Right lobe of liver (tissue), 6 donors: ENCODE data around the gene TBKBP1. TPM values are rescaled to one million over a fixed set of nuclear protein-coding genes. Genes with fewer than 3 reads are reported as not detected.

Source experiments
- ATAC-seq, 4 donors: fragments of 200-7000 bp; cut with Tn5 transposase; one replicate each; pipeline ENCODE4 v1.9.1; 2020; ENCODE audit warnings: mild to moderate bottlenecking in 4 of 4, moderate library complexity in 4 of 4
- DNase-seq, 3 donors: peaks; one replicate each; pipeline ENCODE4 v3.0.0-alpha.2; 2020
- H3K27ac ChIP-seq, 3 donors: fragments of 200-600 bp; one replicate each; pipeline ENCODE4 v1.8.0; 2022
- H3K27me3 ChIP-seq, 2 donors: fragments of 200-600 bp; one replicate each; pipeline ENCODE4 v1.8.0; 2022
- H3K36me3 ChIP-seq, 4 donors: fragments of 200-600 bp; sonication (generic) in 1 of 4; one replicate each; pipeline versions ENCODE4 v1.5.1 to v1.8.0; 2017 to 2022; ENCODE audit warnings: control low read depth in 1 of 4
- H3K4me1 ChIP-seq, 4 donors: fragments of 200-600 bp; sonication (generic) in 1 of 4; one replicate each; pipeline versions ENCODE4 v1.5.1 to v1.8.0; 2017 to 2022; ENCODE audit warnings: control low read depth in 1 of 4
- H3K4me3 ChIP-seq, 3 donors: fragments of 200-600 bp; one replicate each; pipeline ENCODE4 v1.8.0; 2022
- H3K9me3 ChIP-seq, 4 donors: fragments of 200-600 bp; sonication (generic) in 1 of 4; one replicate each; pipeline versions ENCODE4 v1.5.1 to v1.8.0; 2017 to 2022; ENCODE audit warnings: control low read depth in 1 of 4
- POLR2A ChIP-seq: fragments of 450-650 bp; IDR thresholded peaks from one replicate; pipeline ENCODE4 v1.6.1; 2017; ENCODE audit warnings: antibody characterized with exemption, mild to moderate bottlenecking
- WGBS: methylation state at CpG from one replicate; pipeline ENCODE4 v1.1.6; 2018; ENCODE audit warnings: low coverage, low lambda C conversion rate; ENCODE audit not compliant: insufficient coverage; ENCODE audit errors: missing lambda C conversion rate; 5-methylcytosine and 5-hydroxymethylcytosine counted together
- intact Hi-C, 2 donors: fragments of 100-400 bp; cut with DNase I; formaldehyde crosslinking; loops; one replicate each; pipeline versions ENCODE4 v1.11.2 to v1.14.1; 2022
- total RNA-seq, 6 experiments: library from RNA; depleted of rRNA in 2 of 6; stranded (reverse); fragments of >200 nt in 2 of 6; fragmentation: NEBNext Ultra II Directional in 3 of 6; extraction: Animal tissue kit (Norgen Biotek cat#: 25700) in 3 of 6; gene quantifications; one replicate each; pipeline versions ENCODE4 v1.1.0 to v1.2.4, GENCODE V29; 2016 to 2023
- TF ChIP-seq, protein P1 (sequence below), 4 donors: fragments of 200-600 bp in 3 of 4; fragments of 450-650 bp in 1 of 4; IDR thresholded peaks; one replicate each; pipeline versions ENCODE4 v1.5.1 to v1.8.0; 2016 to 2022; ENCODE audit warnings: antibody characterized with exemption in 4 of 4, mild to moderate bottlenecking in 2 of 4
- donor health status: DM: no; HTN: yes; CAD: no.
- donor health status: DM: no; HTN: no; CAD: no.
- donor health status: DM: no; HTN: no; CAD: no.
- donor health status: DM: no; HTN: yes; CAD: no.
- donor health status: DM: no; HTN: yes; CAD: no.

Gene TBKBP1
- total RNA-seq, 6 experiments from 2014 or later, result 1.2 to 3.2 (median 2.2) TPM

DNA sequence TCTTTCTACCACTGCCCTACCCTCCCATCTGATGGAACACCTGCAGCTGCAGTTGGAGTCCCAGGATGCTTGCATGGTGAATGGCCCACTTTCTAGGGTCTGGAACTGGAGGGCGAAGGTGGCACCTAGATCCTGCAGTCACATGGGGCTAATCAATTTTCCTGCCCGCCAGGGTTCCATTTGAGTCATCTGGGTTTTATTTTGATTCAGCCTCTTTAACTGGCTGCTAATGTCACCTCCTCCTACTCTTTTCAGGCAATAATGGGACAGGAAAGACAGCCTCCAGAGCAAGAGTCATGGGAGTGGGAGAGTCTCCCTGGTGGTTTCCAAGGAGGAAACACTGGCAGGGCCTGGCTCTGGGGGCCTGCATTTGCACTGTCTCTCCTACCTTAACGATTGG is 3.8 kb upstream of the TBKBP1 start:
- Histone ChIP-seq H3K4me3 (no peak overlapping the region), H3K36me3 (peaks cover 0 to 2% (median 0%) of the 10 kb centered on the region in 4 donors), H3K27ac (no peak overlapping the region), H3K4me1 (peaks cover 0 to 22% (median 0%) of the 10 kb centered on the region in 4 donors), H3K9me3 (no peaks in the 10 kb centered on the region), H3K27me3 (no peaks in the 10 kb centered on the region)
- no peak for TF ChIP-seq POLR2A
- TF ChIP-seq, protein P1, sequence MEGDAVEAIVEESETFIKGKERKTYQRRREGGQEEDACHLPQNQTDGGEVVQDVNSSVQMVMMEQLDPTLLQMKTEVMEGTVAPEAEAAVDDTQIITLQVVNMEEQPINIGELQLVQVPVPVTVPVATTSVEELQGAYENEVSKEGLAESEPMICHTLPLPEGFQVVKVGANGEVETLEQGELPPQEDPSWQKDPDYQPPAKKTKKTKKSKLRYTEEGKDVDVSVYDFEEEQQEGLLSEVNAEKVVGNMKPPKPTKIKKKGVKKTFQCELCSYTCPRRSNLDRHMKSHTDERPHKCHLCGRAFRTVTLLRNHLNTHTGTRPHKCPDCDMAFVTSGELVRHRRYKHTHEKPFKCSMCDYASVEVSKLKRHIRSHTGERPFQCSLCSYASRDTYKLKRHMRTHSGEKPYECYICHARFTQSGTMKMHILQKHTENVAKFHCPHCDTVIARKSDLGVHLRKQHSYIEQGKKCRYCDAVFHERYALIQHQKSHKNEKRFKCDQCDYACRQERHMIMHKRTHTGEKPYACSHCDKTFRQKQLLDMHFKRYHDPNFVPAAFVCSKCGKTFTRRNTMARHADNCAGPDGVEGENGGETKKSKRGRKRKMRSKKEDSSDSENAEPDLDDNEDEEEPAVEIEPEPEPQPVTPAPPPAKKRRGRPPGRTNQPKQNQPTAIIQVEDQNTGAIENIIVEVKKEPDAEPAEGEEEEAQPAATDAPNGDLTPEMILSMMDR (IDR thresholded peaks at IDR 0.05), result no peak
- intact Hi-C loops, result no loop called here
- no peak for ATAC-seq
- DNase-seq, result no peak
- WGBS, result 46% methylated on average over 3 of the region's 3 CpGs

DNA sequence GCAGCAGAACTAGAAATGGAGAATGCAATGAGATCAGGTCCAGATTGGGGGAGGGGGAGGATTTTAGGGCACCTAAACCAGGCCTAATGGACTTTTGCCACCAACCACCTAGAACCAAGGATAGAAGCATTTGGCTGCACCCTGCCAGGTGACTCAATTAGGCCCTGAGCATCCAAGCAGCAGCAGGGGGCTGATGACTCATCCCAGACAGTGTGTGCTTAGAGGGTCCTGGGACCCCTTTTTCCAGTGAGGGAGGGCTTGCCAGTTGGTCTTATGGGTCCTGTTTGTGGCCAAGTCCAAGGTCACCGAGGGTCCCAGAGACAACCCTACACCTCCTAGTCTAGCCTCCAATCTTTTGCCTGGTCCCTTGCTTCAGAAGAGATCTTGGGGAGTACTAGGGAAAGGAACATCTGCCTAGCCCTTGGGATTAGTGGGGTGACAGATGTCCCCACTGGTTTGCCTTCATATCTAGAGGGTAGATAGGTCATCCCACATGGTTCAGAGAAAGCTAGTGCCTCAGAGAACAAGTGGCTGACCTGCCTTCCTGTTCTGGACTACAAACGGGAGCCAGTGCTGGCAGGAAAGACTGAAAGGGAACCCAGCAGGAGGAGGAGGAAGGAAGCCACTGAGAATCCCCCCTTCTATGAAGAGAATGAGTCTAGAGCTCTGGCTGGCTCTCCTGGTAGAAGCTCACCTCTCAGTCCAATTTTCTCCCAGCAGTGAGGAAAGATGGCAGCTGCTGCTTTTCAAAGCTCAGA is 1.6 kb upstream of the TBKBP1 start:
- Histone ChIP-seq H3K4me1 (peaks cover 0 to 11% (median 0%) of the 10 kb centered on the region in 4 donors), H3K36me3 (no peaks in the 10 kb centered on the region), H3K27ac (no peak overlapping the region), H3K4me3 (no peak overlapping the region), H3K27me3 (no peaks in the 10 kb centered on the region), H3K9me3 (no peaks in the 10 kb centered on the region)
- DNase-seq (no peak), ATAC-seq (no peak)
- WGBS, result 20% methylated on average over 1 of the region's 2 CpGs
- intact Hi-C loops, result no loop called here
- TF ChIP-seq, protein P1 (IDR thresholded peaks at IDR 0.05), result no peak
- no peak for TF ChIP-seq POLR2A

DNA sequence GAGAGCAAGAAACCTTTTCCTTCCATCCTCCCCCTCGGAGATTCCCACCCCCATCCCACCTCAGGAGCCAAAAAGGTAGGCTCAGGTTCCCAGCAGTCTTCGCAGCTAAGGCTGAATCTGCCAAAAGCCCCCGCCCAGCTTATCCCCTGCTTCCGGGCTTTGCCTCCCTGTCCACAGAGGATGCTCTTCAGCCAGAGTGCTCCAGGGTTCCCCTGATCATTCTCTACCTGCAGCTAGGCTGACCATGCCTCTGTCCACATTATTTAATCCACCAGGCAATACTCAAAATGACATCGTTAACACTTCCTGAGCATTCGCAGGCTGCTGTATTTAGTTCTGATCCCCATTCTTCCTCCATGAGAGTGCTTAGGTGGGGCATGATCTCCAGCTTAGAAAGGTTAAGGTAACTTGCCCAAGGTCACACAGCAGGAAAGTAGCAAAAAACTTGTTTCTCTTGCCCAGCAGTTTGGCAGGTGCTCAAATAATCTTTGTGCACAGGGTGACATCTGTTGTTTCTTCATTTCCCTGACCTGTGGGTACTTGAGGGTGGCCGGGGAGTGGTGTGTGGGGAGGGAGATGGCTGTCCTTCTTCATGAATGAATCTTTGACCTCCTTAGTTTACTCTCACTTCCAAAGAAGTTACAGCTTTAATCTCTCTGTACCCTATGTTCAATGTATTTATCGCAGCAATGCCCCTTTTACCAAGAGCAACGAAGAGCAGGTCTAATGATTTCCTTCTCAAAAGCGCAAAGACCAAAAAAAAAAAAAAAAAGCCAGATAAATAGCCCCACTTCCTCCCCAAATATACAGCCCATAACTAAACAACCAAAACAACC is 848 bp upstream of the TBKBP1 start:
- H3K4me3 ChIP-seq, result peak overlapping the region; percentile 68 to 87 (median 75)
- H3K4me1 ChIP-seq, result peaks cover 0 to 11% (median 0%) of the 10 kb centered on the region in 4 donors
- intact Hi-C loops, result no loop called here
- no peaks in the 10 kb centered on the region for H3K36me3 ChIP-seq
- no peaks in the 10 kb centered on the region for H3K27me3 ChIP-seq
- TF ChIP-seq, protein P1 (IDR thresholded peaks at IDR 0.05), result no peak
- TF ChIP-seq POLR2A, result no peak
- WGBS, result 26% methylated on average over 9 of the region's 10 CpGs
- DNase-seq (no peak), ATAC-seq (peak in 3 of 4 donors; percentile 5 to 27 (median 12))
- peak overlapping the region in 1 of 3 donors; percentile 66 for H3K27ac ChIP-seq
- H3K9me3 ChIP-seq, result no peaks in the 10 kb centered on the region

DNA sequence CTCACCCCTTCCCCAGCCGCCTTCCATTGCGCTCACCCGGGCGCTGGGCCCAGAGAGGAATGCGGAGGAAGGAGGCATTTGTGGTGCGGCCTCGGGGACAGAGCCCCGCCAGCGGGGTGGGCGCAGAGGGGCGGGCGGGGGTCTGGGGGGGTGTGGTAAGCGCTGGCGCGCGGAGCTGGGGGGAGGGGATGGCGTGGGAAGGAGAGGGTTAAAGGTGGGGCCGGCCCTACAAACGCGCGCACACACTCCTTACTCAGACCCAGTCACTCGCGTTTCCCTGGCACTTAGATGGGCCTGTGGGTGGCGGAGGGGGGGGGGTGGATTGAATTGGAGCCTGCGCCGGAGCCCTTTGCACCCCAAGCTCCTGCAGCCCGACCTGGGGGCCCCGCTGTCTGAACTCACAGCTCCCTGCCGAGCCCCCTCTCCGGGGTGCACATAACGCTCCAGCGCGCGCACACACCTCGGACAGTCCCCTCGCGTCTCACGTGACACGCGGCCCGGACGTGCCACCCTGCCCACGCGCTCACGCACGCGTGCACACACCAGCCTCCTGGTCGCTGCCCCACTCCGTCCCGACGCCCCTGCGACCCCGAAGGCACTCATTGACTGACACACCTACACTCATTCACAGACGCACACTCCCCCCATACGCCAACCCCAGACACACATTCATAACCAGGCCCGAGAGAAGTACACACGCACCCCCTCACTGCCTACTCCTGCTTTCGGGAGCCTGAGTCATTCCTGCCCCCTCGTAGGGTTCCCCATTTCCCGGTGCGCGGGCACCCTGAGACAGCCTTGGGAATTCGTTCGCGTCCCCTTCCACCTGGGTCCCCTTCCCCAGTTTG is 844 bp downstream of the TBKBP1 start:
- H3K9me3 ChIP-seq, result no peaks in the 10 kb centered on the region
- H3K4me1 ChIP-seq, result peaks cover 0 to 11% (median 0%) of the 10 kb centered on the region in 4 donors
- 12% methylated on average over 15 of the region's 65 CpGs for WGBS
- peak; percentile 42 to 71 (median 56) for ATAC-seq
- H3K36me3 ChIP-seq, result no peaks in the 10 kb centered on the region
- H3K27me3 ChIP-seq, result no peaks in the 10 kb centered on the region
- peak overlapping the region; percentile 68 to 87 (median 75) for H3K4me3 ChIP-seq
- H3K27ac ChIP-seq, result peak overlapping the region; percentile 66 to 69 (median 68)
- peak; percentile 62 to 80 (median 70) for DNase-seq
- TF ChIP-seq, protein P1 (IDR thresholded peaks at IDR 0.05), result no peak
- peak; percentile 29 for TF ChIP-seq POLR2A
- intact Hi-C loops, result no loop called here
